ENCODE data around the gene KLHL29. TPM values are rescaled to one million over a fixed set of nuclear protein-coding genes. Genes with fewer than 3 reads are reported as not detected.
A peak's percentile ranks its signal among the peaks of the same experiment; 100 is the strongest.

The KLHL29 gene
- polyA plus RNA-seq, 1 donor from 2014 or later: 42.4 TPM

- H3K4me3 ChIP-seq (ENCODE audit: low read length): no peak overlapping the region
- no peaks in the 10 kb centered on the region for H3K9me3 ChIP-seq (ENCODE audit: low read length)
- TF ChIP-seq REST (IDR thresholded peaks at IDR 0.05; ENCODE audit: borderline replicate concordance) (no peak), EP300 (conservative IDR thresholded peaks at IDR 0.05; ENCODE audit: poor library complexity, severe bottlenecking) (no peak), MXI1 (conservative IDR thresholded peaks at IDR 0.05; ENCODE audit: poor library complexity, severe bottlenecking) (no peak), CTCF (IDR thresholded peaks at IDR 0.05; ENCODE audit: poor library complexity, severe bottlenecking) (no peak), SMC3 (conservative IDR thresholded peaks at IDR 0.05; ENCODE audit: poor library complexity) (no peak), TAF1 (IDR thresholded peaks at IDR 0.05; ENCODE audit: low read depth) (no peak)
- no peak overlapping the region for H3K9ac ChIP-seq (ENCODE audit: low read length)
- no peak overlapping the region for H3K4me2 ChIP-seq (ENCODE audit: low read length)
- peaks cover 22% of the 10 kb centered on the region for H3K79me2 ChIP-seq (replicated peaks; ENCODE audit: insufficient read depth, low read length)
- H2AFZ ChIP-seq (ENCODE audit: low read depth, low read length): no peak overlapping the region
- peaks cover 5% of the 10 kb centered on the region for H4K20me1 ChIP-seq (ENCODE audit: insufficient read depth)
- no peaks in the 10 kb centered on the region for H3K9me2 ChIP-seq (ENCODE audit: insufficient read depth, low read length)
- no peaks in the 10 kb centered on the region for H3F3A ChIP-seq (ENCODE audit: insufficient read depth, low read length, poor library complexity, severe bottlenecking)
- no peak overlapping the region for H3K27ac ChIP-seq (ENCODE audit: low read length)
- no peaks in the 10 kb centered on the region for H3K36me3 ChIP-seq (ENCODE audit: insufficient read depth, low read length)
- peaks cover 4% of the 10 kb centered on the region for H3K27me3 ChIP-seq (ENCODE audit: insufficient read depth, low read depth, low read length)
Observed at GRCh38 chr2:23383100-23383499, 1.9 kb upstream of the KLHL29 start.

GRCh38 chr2:23385351-23385747 is 370 bp downstream of the KLHL29 start:
- Histone ChIP-seq H3K4me2 (ENCODE audit: low read length) (no peak overlapping the region), H3K27ac (ENCODE audit: low read length) (peak overlapping the region; percentile 57), H3K79me2 (replicated peaks; ENCODE audit: insufficient read depth, low read length) (peaks cover 44% of the 10 kb centered on the region), H4K20me1 (ENCODE audit: insufficient read depth) (peaks cover 13% of the 10 kb centered on the region), H3K4me3 (ENCODE audit: low read length) (peak overlapping the region; percentile 99), H3K9ac (ENCODE audit: low read length) (peak overlapping the region; percentile 84), H3K9me2 (ENCODE audit: insufficient read depth, low read length) (no peaks in the 10 kb centered on the region), H3F3A (ENCODE audit: insufficient read depth, low read length, poor library complexity, severe bottlenecking) (no peaks in the 10 kb centered on the region), H3K27me3 (ENCODE audit: insufficient read depth, low read depth, low read length) (peaks cover 4% of the 10 kb centered on the region), H3K36me3 (ENCODE audit: insufficient read depth, low read length) (no peaks in the 10 kb centered on the region), H3K9me3 (ENCODE audit: low read length) (no peaks in the 10 kb centered on the region), H2AFZ (ENCODE audit: low read depth, low read length) (no peak overlapping the region)
- peak; percentile 44 for TF ChIP-seq TAF1 (IDR thresholded peaks at IDR 0.05; ENCODE audit: low read depth)
- no peak for TF ChIP-seq REST (IDR thresholded peaks at IDR 0.05; ENCODE audit: borderline replicate concordance)
- peak; percentile 52 for TF ChIP-seq RAD21 (conservative IDR thresholded peaks at IDR 0.05)
